HL-60 (cell line): Measurements from ENCODE around the gene CYP2F1.

Experiments
- DNase-seq, 2 experiments: peaks; one replicate each; pipeline ENCODE4 v3.0.0-alpha.2; 2010 to 2020; ENCODE audit warnings: low read depth in 1 of 2, low spot score in 1 of 2
- H3K27ac ChIP-seq: fragments of 250-450 bp; sonication (Bioruptor Pico); replicated peaks from 2 replicates; pipeline ENCODE4 v1.5.1; 2020; ENCODE audit warnings: mild to moderate bottlenecking, moderate library complexity
- H3K27me3 ChIP-seq: fragments of 250-450 bp; sonication (Bioruptor Pico); 2 replicates; pipeline ENCODE4 v1.5.1; 2021; ENCODE audit warnings: mild to moderate bottlenecking, moderate library complexity; ENCODE audit not compliant: insufficient read depth, poor library complexity, severe bottlenecking
- H3K4me3 ChIP-seq: replicated peaks from 2 replicates; pipeline ENCODE4 v1.5.1; 2011; ENCODE audit warnings: mild to moderate bottlenecking, control low read depth, low read length; ENCODE audit not compliant: insufficient read depth
- GABPA ChIP-seq: IDR thresholded peaks from 2 replicates; pipeline ENCODE4 v1.6.1; 2012; ENCODE audit warnings: low read depth
- POLR2AphosphoS5 ChIP-seq: IDR thresholded peaks from 2 replicates; pipeline ENCODE4 v1.6.1; 2012; ENCODE audit warnings: low read depth
- SPI1 ChIP-seq: IDR thresholded peaks from 2 replicates; pipeline ENCODE4 v1.6.1; 2012; ENCODE audit warnings: low read depth, mild to moderate bottlenecking, borderline replicate concordance
- TF ChIP-seq, protein P1 (sequence below): IDR thresholded peaks from one replicate; pipeline ENCODE4 v1.5.1; 2011; ENCODE audit warnings: low read length, control low read depth, inconsistent platforms; ENCODE audit not compliant: insufficient read depth
- TF ChIP-seq, protein P2 (sequence below): IDR thresholded peaks from 2 replicates; pipeline ENCODE4 v1.6.1; 2012; ENCODE audit warnings: low read depth; ENCODE audit not compliant: insufficient replicate concordance

CYP2F1 gene

DNA sequence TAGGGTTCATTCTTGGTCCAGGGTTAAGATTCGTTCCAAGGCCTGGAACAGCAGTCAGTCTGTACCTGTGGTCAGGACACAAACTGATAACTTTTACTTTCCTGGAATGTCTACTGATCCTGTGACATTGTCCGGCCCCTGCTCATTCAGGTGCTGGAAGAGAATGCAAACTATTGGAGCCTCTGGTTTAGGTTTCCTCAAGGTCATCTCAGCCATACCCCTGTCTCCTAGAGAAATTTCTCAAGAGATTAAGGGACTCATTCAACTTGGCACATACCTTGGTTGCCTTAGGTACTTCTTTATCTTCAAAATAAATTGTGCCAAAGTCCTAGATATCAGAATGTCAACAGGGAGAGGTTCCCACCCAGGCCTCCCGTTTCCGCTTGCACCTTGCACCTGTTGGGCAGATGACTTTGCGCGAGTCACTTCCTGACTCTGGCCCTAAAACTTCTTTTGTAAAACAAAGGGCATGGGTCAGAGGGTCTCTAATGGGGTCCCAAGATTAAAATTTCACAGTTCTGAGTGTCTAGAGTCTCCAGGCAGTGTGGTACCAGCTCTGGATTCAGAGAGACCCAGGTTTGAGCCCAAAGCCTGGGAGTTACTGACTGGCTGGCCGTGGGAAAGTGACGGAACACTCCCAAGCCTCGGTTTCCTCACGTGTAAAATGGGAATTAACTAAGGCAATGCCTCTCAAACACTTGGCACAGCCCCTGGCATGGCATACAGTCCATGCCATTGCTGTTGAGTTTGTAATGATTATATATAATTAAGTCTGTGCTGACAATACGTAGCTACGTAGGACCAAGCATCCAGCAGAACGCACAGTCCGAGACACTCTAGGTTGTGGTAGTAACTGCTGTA, 52.9 kb downstream of the CYP2F1 start:
- DNase-seq = no peak
- Histone ChIP-seq H3K27me3 (no peaks in the 10 kb centered on the region), H3K4me3 (no peak overlapping the region), H3K27ac (no peak overlapping the region)
- TF ChIP-seq SPI1 (no peak), POLR2AphosphoS5 (no peak), GABPA (no peak)
- TF ChIP-seq, protein P1, sequence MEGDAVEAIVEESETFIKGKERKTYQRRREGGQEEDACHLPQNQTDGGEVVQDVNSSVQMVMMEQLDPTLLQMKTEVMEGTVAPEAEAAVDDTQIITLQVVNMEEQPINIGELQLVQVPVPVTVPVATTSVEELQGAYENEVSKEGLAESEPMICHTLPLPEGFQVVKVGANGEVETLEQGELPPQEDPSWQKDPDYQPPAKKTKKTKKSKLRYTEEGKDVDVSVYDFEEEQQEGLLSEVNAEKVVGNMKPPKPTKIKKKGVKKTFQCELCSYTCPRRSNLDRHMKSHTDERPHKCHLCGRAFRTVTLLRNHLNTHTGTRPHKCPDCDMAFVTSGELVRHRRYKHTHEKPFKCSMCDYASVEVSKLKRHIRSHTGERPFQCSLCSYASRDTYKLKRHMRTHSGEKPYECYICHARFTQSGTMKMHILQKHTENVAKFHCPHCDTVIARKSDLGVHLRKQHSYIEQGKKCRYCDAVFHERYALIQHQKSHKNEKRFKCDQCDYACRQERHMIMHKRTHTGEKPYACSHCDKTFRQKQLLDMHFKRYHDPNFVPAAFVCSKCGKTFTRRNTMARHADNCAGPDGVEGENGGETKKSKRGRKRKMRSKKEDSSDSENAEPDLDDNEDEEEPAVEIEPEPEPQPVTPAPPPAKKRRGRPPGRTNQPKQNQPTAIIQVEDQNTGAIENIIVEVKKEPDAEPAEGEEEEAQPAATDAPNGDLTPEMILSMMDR = no peak
- TF ChIP-seq, protein P2, sequence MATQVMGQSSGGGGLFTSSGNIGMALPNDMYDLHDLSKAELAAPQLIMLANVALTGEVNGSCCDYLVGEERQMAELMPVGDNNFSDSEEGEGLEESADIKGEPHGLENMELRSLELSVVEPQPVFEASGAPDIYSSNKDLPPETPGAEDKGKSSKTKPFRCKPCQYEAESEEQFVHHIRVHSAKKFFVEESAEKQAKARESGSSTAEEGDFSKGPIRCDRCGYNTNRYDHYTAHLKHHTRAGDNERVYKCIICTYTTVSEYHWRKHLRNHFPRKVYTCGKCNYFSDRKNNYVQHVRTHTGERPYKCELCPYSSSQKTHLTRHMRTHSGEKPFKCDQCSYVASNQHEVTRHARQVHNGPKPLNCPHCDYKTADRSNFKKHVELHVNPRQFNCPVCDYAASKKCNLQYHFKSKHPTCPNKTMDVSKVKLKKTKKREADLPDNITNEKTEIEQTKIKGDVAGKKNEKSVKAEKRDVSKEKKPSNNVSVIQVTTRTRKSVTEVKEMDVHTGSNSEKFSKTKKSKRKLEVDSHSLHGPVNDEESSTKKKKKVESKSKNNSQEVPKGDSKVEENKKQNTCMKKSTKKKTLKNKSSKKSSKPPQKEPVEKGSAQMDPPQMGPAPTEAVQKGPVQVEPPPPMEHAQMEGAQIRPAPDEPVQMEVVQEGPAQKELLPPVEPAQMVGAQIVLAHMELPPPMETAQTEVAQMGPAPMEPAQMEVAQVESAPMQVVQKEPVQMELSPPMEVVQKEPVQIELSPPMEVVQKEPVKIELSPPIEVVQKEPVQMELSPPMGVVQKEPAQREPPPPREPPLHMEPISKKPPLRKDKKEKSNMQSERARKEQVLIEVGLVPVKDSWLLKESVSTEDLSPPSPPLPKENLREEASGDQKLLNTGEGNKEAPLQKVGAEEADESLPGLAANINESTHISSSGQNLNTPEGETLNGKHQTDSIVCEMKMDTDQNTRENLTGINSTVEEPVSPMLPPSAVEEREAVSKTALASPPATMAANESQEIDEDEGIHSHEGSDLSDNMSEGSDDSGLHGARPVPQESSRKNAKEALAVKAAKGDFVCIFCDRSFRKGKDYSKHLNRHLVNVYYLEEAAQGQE = no peak

DNA sequence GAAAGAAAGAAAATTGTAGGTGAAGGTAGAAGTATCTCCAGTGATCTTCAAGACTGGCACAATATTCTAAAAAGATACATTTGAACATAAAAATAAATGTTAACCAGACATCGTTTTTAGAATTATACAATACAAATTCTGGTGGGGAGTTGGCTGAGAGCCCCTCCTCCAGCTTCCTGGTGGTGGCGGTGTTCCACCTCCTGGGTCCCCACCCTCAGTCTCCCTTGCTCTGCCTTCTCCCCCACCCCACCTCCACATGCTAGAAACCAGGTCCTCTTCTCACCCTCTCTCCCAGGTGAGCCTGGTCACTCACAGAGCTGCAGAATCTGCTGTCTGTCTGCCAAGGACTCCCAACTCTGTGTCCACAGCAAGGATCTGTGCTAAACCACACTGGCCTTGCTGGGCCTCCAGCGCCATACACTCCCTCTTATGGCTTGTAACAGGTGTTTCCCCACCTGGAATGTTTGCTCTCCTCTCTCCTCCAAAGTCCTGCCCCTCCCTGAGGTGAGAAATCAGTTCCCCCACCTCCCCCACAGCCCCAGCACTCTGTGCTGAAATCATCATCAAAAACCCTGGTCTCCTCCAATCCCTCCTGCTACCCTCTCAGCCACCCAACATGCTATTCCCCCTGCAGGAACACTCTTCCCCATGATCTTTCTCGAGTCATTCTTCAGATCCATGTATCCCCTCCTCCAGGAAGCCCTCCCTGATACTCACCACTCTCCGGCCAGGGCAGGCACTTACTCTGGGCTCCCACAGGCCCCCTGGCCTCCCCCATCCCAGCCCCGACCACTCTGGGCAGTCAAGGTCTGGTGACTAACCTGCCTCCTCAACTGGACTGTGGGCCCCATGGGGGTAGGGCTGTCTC, 58.3 kb downstream of the CYP2F1 start:
- H3K27ac ChIP-seq = no peak overlapping the region

More for the DNA sequence above, 58.3 kb downstream of the CYP2F1 start:
- DNase-seq = no peak
- Histone ChIP-seq H3K27me3 (no peaks in the 10 kb centered on the region), H3K4me3 (no peak overlapping the region)
- no peak for TF ChIP-seq SPI1
- TF ChIP-seq, protein P1 = no peak
- no peak for TF ChIP-seq POLR2AphosphoS5
- TF ChIP-seq, protein P2 = no peak
- no peak for TF ChIP-seq GABPA
